ENCODE results near the gene PAPPA.

PAPPA gene

GRCh38 chr9:116393198-116393597, 239.6 kb downstream of the PAPPA start:
- no peak for DNase-seq

DNA sequence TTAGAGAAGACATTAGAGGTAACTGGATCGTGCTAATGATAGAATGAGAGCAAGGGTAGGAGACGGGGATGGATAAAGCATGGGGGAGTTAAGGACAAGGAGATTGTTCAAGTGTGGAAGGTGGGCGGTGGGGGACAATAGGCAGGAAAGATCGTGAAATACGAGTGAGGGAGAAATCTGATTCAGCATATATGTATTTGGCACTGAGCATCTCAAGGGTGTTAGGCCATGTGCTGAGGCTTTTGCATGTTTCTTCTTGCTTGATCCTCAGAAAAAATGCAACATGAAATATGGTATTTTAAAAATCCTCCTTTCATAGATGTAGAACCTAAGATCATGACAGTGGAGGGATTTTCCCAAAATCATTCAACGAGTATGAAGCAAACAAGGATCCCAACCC, 240.5 kb downstream of the PAPPA start:
- no peak for DNase-seq

DNA sequence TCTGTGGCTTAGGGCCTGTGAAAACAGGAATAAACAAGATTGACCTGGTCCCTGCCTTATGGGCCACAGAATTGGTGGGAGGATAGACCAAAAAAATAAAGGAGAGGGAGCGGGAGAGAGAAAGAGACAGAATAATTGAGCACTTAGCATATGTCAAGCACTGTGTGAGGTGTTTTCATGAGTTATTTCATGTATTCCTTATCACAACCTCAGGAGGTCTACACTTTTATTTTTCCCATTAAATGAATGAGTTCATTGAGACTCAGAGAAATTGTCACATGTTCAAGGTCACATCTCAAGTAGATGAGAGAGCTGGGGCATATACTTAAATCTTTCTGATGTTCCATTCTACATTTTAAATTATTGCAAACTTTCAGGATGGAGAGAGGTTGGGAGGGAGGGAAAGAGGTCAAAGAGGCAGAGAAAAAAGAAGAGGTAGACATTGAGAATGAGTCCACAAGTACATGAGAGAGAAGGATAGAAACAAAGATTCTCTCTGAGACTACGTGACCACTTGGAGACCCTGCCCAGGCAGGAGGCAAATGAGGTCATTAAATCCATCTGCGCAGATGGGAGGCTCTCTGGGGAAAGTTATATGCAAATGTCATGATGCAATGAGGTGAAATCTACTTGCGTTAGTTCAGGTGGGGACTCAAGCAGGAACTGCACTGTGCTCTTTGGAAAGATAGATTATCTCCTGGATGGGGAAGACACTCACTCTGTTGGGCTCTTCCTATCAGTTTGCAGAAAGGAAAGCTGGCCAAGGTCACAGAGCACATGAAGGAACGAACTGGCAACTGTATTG, 241.5 kb downstream of the PAPPA start:
- no peak for DNase-seq

DNA sequence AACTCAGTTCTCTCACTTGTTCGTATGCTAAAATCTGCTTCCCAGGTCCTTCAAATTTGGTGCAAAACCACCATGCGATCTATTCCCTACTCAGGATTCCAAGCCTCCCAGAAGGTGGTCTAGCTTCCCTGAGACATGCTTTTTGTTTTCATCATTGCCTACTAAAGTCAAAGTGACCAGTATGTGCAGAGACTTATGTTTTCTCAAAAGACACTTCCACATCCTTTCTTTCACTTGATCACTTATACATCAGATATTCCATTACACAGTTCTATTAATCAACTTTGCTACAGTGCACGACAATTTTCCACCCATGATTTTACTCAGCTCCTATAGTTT, 242.1 kb downstream of the PAPPA start:
- DNase-seq, result no peak

DNA sequence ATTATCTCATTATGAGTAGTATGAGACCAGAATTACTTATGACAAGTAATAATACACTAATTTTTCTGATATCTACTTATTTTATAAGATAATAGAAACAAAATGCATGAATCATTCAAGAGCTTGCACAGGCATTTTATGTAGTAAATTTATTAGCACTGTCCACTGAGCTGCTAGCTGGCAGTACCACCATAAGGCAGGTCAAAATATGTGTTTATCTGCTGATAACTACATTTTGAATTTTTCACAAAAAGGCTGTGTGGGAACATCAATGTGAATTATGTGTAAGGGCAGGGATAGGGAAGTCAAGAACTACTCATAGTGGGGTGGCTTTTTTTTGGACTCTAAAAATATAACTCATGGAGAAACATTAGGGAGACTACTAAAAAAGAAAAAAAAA, 249.6 kb downstream of the PAPPA start:
- DNase-seq, result no peak

GRCh38 chr9:116404228-116404627, 250.6 kb downstream of the PAPPA start:
- DNase-seq, result no peak

GRCh38 chr9:116405321-116405720, 251.7 kb downstream of the PAPPA start:
- DNase-seq, result no peak

- no peak for DNase-seq
Measured at GRCh38 chr9:116406469-116406868, 252.9 kb downstream of the PAPPA start.

DNA sequence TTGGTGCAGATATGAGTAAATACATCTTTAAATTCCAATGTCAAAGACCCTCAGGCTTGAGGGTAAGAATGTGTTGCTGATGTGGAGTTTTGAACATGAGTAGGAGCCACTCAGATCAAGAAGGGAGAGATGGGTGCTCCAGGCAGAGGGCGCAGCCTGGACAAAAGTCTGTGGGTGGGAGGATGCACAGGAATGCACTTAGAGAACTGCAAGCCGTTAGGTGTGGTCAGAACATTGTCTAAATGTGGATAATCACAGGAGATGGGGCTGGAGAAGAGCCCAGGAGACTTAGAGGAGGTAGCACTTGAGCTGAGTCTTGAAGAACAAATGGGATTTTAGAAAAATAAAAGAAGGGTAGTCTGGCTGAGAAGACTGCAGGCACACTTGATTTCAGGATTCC, 255.5 kb downstream of the PAPPA start:
- DNase-seq, result no peak

DNA sequence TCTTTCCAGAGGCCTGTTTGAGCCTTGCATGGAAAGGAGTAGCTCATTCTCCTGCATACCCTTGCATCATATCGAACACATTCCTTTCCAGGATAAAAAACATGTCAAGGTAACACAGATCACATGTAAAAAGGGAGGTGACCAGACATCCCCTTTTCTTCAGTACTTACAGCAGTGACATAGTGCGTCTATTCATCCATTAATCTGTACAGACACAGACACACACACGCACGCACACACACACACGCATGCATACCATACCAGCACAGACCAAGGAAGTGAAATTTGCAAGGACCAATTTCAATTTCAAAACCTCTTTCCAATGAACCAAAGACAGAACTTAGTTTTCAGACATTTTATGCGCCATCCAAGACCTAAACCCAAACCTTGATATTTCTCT, 256.0 kb downstream of the PAPPA start:
- DNase-seq, result no peak

DNA sequence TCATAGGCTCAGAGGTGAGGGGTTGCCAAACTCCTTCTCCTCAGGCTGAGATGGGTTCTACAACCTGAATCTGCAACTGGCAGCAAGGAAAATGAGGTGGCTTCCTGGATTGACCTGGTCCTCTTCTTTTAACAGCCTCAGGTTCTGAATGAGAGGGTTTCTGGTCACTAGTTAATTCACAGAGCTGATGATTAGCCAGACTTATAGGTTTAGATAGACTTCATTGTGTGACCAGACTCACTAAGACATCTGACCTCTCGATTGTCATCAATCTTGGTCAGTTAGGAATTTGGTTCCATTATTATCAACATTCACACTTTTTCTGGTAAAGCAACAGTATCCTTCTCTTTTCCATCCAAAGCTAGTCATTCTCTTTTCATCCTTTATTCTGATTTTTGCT, 257.9 kb downstream of the PAPPA start:
- no peak for DNase-seq

GRCh38 chr9:116414374-116414773, 260.8 kb downstream of the PAPPA start:
- no peak for DNase-seq

GRCh38 chr9:116416421-116416820, 262.8 kb downstream of the PAPPA start:
- DNase-seq, result no peak

DNA sequence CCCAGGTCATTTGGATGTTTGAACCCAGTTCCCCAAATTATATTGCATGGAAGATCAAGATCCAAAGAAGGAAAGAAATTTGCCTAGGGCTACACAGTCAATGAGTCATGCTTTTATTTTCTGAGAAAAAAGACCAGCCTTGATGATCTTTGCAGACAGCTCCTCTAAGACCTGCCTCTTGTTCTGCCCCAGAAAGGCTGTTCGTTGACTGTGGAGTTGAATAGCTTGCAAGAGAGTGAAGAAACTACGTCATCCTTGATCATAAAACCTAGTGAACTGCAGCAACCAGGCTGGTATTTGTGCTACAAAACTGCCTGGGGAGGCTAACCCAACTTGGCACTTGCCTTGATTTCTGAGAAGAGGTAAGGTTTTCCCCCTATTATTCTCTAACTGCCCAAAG, 263.9 kb downstream of the PAPPA start:
- DNase-seq, result no peak

DNA sequence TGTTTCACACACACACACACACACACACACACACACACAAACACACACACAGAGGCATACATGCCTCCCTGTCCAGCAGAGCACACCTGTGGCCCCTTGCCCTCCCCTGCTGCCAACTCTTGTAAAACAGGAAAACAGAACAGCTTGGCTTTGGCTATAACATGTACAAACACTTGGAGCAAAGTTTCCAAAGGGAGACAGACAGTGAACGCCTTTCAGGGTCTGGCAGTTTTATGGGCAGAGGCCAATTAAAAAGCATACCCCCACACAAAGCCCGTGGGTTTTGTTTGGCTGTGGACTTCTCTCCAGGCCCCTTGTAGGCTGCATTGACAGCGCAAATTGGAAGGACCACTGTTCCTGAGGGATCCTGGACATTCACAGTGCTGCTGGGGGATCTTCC, 265.6 kb downstream of the PAPPA start:
- no peak for DNase-seq

DNA sequence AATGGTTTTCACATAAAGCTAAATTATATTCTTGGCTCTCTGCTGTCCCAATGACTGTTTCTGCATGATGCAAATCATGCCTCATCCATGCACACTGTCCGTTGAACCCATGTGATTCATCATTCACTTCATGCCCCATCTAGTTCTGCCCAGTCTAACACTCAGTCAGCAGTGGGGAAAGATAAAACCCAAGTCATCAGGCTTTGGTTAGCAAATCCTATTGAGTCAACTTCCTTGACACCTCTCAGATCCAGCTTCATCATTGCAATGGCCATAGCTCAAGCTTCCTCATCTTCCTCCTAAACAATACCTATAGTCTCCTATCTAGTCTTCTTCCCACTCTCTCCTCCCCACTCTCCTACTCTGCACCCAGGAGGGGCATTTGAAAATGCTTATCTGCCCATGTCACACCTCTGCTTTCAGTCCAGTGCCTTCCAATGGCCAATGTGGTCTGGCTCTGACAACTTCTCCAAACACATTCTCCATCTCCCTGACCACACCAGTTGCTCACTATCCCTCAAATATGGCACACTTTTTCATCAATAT, 267.5 kb downstream of the PAPPA start:
- DNase-seq, result no peak

GRCh38 chr9:116422119-116422979, 268.8 kb downstream of the PAPPA start:
- no peak for DNase-seq

GRCh38 chr9:116423149-116423548, 269.6 kb downstream of the PAPPA start:
- no peak for DNase-seq

DNA sequence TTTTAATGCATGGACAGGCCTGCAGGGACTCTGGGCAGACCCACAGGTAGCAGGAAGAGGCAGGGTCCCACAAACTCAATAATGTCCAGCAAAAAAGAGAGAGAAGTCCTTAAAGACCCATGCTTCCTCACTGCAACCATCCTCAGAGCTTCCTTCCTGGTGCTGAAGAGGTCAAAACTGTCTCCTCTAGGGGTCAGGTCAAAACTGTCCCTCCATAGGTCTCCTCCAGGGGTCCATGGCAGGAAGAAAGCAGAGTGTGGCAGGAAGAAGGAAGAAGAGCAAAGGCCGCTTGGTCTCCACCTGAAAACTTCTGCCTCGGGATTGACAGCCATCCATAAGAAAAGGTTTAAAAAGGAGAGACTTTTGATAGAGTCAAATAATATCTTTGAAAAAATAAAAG, 271.7 kb downstream of the PAPPA start:
- no peak for DNase-seq

- no peak for DNase-seq
Measured at GRCh38 chr9:116430849-116431248, 277.3 kb downstream of the PAPPA start.

- DNase-seq, result no peak
Measured at GRCh38 chr9:116432051-116432450, 278.5 kb downstream of the PAPPA start.

GRCh38 chr9:116434314-116434713, 280.7 kb downstream of the PAPPA start:
- no peak for DNase-seq

DNA sequence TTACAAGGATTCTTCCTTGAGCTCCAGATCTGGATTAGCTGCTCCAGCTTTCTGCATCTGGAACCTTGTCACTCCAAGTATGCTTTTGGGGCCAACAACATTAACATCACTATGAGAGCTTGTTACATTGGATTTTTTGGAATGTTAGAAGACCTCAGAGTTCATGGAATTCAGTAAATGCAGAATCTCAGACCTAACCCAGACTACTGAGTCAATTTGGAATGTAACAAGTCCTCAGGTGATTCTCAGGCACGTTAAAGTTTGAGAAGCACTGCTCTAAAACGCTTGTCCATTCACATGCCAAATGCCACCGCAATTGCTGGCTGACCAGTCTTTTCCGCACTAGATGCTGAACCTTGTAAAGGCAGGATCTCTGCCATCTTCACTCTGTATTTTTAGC, 282.1 kb downstream of the PAPPA start:
- no peak for DNase-seq

DNA sequence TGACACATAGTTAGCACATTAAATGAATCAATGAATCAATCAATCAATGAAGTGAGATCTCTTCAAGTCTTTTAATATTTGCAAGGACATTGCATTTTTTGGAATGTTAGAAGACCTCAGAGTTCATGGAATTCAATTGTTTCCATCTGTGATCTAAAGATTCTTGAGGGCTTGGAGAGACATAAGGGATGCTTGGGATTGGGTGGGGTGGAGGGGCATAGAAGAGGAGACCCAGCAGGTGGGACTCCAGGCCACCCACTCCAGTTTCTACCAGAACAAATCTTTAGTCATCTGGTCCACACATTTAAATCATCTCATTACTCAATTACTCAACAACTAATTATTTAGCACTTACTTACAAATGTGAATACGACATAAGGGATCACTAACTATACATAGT, 282.5 kb downstream of the PAPPA start:
- no peak for DNase-seq

All from NK-92 treated with Interleukin-12 subunit alpha and Interleukin-12 subunit beta, amount 100 ng/mL, for 24 hours (cell line).